GM23338 (cell line): ENCODE data around the gene ACTR10. TPM values are rescaled to one million over a fixed set of nuclear protein-coding genes. Genes with fewer than 3 reads are reported as not detected.

ENCODE experiments used
- ATAC-seq: fragments of 200-7000 bp; cut with Tn5 transposase; 3 replicates; pipeline ENCODE4 v1.9.1; 2020
- DNase-seq: peaks from one replicate; pipeline ENCODE4 v3.0.0-alpha.2; 2015; ENCODE audit warnings: low spot score
- H2AFZ ChIP-seq: fragments of 200-600 bp; sonication (generic); 2 replicates; pipeline ENCODE4 v1.8.0; 2016; ENCODE audit warnings: antibody characterized with exemption, mild to moderate bottlenecking, moderate library complexity
- H3F3A ChIP-seq: fragments of 200-600 bp; sonication (generic); replicated peaks from 2 replicates; pipeline ENCODE4 v1.8.0; 2017; ENCODE audit warnings: antibody characterized with exemption, mixed run types, low read depth
- H3K27ac ChIP-seq: fragments of 200-600 bp; sonication (generic); 2 replicates; pipeline ENCODE4 v1.6.1; 2016; ENCODE audit warnings: low read depth
- H3K27me3 ChIP-seq: fragments of 200-600 bp; sonication (generic); 2 replicates; pipeline ENCODE4 v1.8.0; 2016; ENCODE audit warnings: mild to moderate bottlenecking, mixed run types, moderate library complexity; ENCODE audit not compliant: insufficient read depth
- H3K36me3 ChIP-seq: fragments of 200-600 bp; sonication (generic); 2 replicates; pipeline ENCODE4 v1.8.0; 2016; ENCODE audit warnings: mild to moderate bottlenecking; ENCODE audit not compliant: insufficient read depth
- H3K4me1 ChIP-seq: fragments of 200-600 bp; sonication (generic); 2 replicates; pipeline ENCODE4 v1.8.0; 2016; ENCODE audit warnings: mild to moderate bottlenecking, moderate library complexity; ENCODE audit not compliant: insufficient read depth
- H3K4me2 ChIP-seq: fragments of 200-600 bp; sonication (generic); 2 replicates; pipeline ENCODE4 v1.7.1; 2017; ENCODE audit warnings: mixed run types
- H3K4me3 ChIP-seq: fragments of 200-600 bp; sonication (generic); 2 replicates; pipeline ENCODE4 v1.6.1; 2016; ENCODE audit warnings: mixed run types
- H3K79me2 ChIP-seq: fragments of 200-600 bp; sonication (generic); replicated peaks from 2 replicates; pipeline ENCODE4 v1.8.0; 2017; ENCODE audit warnings: mild to moderate bottlenecking; ENCODE audit not compliant: insufficient read depth
- H3K9me2 ChIP-seq: fragments of 200-600 bp; sonication (generic); 2 replicates; pipeline ENCODE4 v1.8.0; 2017; ENCODE audit not compliant: insufficient read depth
- H4K20me1 ChIP-seq: fragments of 200-600 bp; sonication (generic); replicated peaks from 2 replicates; pipeline ENCODE4 v1.8.0; 2017; ENCODE audit warnings: mild to moderate bottlenecking; ENCODE audit not compliant: insufficient read depth
- H3K27ac Mint-ChIP-seq: 2 replicates; pipeline ENCODE4 v1.8.0; 2020; ENCODE audit warnings: inconsistent platforms, mild to moderate bottlenecking, moderate library complexity, mixed read lengths
- H3K27me3 Mint-ChIP-seq: 3 replicates; pipeline ENCODE4 v1.8.0; 2022; ENCODE audit warnings: low read depth, mild to moderate bottlenecking, moderate library complexity, mixed read lengths, inconsistent platforms; ENCODE audit not compliant: insufficient read depth, poor library complexity
- H3K36me3 Mint-ChIP-seq: 3 replicates; pipeline ENCODE4 v1.8.0; 2021; ENCODE audit warnings: low read depth, mild to moderate bottlenecking, inconsistent platforms, moderate library complexity, mixed read lengths
- H3K4me1 Mint-ChIP-seq: 3 replicates; pipeline ENCODE4 v1.8.0; 2020; ENCODE audit warnings: mild to moderate bottlenecking, inconsistent platforms, mixed read lengths
- H3K4me3 Mint-ChIP-seq: 3 replicates; pipeline ENCODE4 v1.8.0; 2021; ENCODE audit warnings: moderate library complexity, mild to moderate bottlenecking, inconsistent platforms, mixed read lengths
- H3K9me3 Mint-ChIP-seq: 3 replicates; pipeline ENCODE4 v1.8.0; 2020; ENCODE audit warnings: moderate library complexity, mild to moderate bottlenecking, inconsistent platforms, mixed read lengths
- EZH2phosphoT487 ChIP-seq: fragments of 200-600 bp; sonication (generic); IDR thresholded peaks from one replicate; pipeline ENCODE4 v1.8.1; 2018; ENCODE audit warnings: antibody characterized with exemption; ENCODE audit not compliant: unreplicated experiment
- JUNB ChIP-seq: IDR thresholded peaks from one replicate; pipeline ENCODE4 v1.6.1; 2016; ENCODE audit warnings: antibody characterized with exemption; ENCODE audit not compliant: unreplicated experiment
- NANOG ChIP-seq: IDR thresholded peaks from 2 replicates; pipeline ENCODE4 v1.6.1; 2016; ENCODE audit warnings: antibody characterized with exemption, borderline replicate concordance
- REST ChIP-seq: IDR thresholded peaks from one replicate; pipeline ENCODE4 v1.6.1; 2018; ENCODE audit warnings: antibody characterized with exemption; ENCODE audit not compliant: unreplicated experiment
- STAT1 ChIP-seq: IDR thresholded peaks from one replicate; pipeline ENCODE4 v1.6.1; 2016; ENCODE audit warnings: antibody characterized with exemption; ENCODE audit not compliant: unreplicated experiment
- ZNF331 ChIP-seq: fragments of 250-450 bp; sonication (Bioruptor Pico); IDR thresholded peaks from 2 replicates; pipeline ENCODE4 v1.5.0; 2020; ENCODE audit warnings: low read depth, mild to moderate bottlenecking, moderate library complexity
- polyA plus RNA-seq: library from polyadenylated mRNA; unstranded; fragments of >200 nt; fragmentation: Nextera tagmentation; extraction: Ambion mirVana; gene quantifications from 2 replicates; pipeline ENCODE4 v1.2.1, GENCODE V29; 2016
- small RNA-seq: library from RNA; depleted of rRNA; stranded (forward); fragments of <200 nt; gene quantifications from one replicate; pipeline ENCODE3, GENCODE V24; 2014; ENCODE audit warnings: low replicate concordance
- total RNA-seq: library from RNA; depleted of rRNA; stranded (reverse); fragments of >200 nt; shearing (Covaris generic); gene quantifications from 2 replicates; pipeline ENCODE4 v1.2.3, GENCODE V29; 2014; rRNA removed

ACTR10 gene
- total and polyA plus RNA-seq, 2 experiments from 2014 or later: 30.8 to 50.2 TPM

GRCh38 chr14:58285132-58285531 is 85.2 kb downstream of the ACTR10 start:
- H3F3A ChIP-seq: 0 out of 2 replicates have a peak, but pooled peaks cover 2% of the 10 kb centered on the region
- ATAC-seq: no peak
- Mint-ChIP-seq H3K27ac (no peak overlapping the region), H3K27me3 (no peaks in the 10 kb centered on the region), H3K9me3 (no peaks in the 10 kb centered on the region), H3K4me1 (no peaks in the 10 kb centered on the region), H3K36me3 (peaks cover 68% of the 10 kb centered on the region), H3K4me3 (no peak overlapping the region)
- no peak overlapping the region for H3K4me3 ChIP-seq
- no peak overlapping the region for H3K27ac ChIP-seq
- TF ChIP-seq STAT1 (no peak), ZNF331 (no peak), JUNB (no peak), NANOG (no peak), EZH2phosphoT487 (no peak), REST (no peak)
- peaks cover 98% of the 10 kb centered on the region for H3K79me2 ChIP-seq
- no peak for DNase-seq
- no peaks in the 10 kb centered on the region for H3K9me2 ChIP-seq
- peaks cover 25% of the 10 kb centered on the region for H4K20me1 ChIP-seq
- no peaks in the 10 kb centered on the region for H3K27me3 ChIP-seq
- no peaks in the 10 kb centered on the region for H3K4me1 ChIP-seq
- H2AFZ ChIP-seq: no peak overlapping the region
- no peak overlapping the region for H3K4me2 ChIP-seq
- H3K36me3 ChIP-seq: peaks cover 39% of the 10 kb centered on the region

Small RNA genes within 50 kb of the gene (small RNA-seq; reads per million reads assigned to genes)
- not detected for gene RN7SL598P

Other genes with a start within 250 kb of the ACTR10 start
- gene ARMH4, start 47.9 kb upstream of the ACTR10 start, total RNA-seq: 20.2 and 30.8 TPM in 2 replicates
- gene ARMH4, start 47.9 kb upstream of the ACTR10 start, polyA plus RNA-seq: 13.9 and 15.5 TPM in 2 replicates
- 184 and 249 TPM in 2 replicates for gene PSMA3, start 44.7 kb downstream of the ACTR10 start, total RNA-seq
- 677 and 691 TPM in 2 replicates for gene PSMA3, start 44.7 kb downstream of the ACTR10 start, polyA plus RNA-seq
- 9.1 and 14.1 TPM in 2 replicates for gene ARID4A, start 98.4 kb downstream of the ACTR10 start, total RNA-seq
- gene ARID4A, start 98.4 kb downstream of the ACTR10 start, polyA plus RNA-seq: 10.8 and 25.4 TPM in 2 replicates
- gene TOMM20L, start 195.8 kb downstream of the ACTR10 start, total RNA-seq: not detected in 2 replicates
- not detected in 2 replicates for gene TOMM20L, start 195.8 kb downstream of the ACTR10 start, polyA plus RNA-seq
- gene TIMM9, start 227.4 kb downstream of the ACTR10 start, total RNA-seq: 40.3 and 101 TPM in 2 replicates
- 124 and 146 TPM in 2 replicates for gene TIMM9, start 227.4 kb downstream of the ACTR10 start, polyA plus RNA-seq
- gene KIAA0586, start 227.6 kb downstream of the ACTR10 start, total RNA-seq: 23.7 and 26.0 TPM in 2 replicates
- gene KIAA0586, start 227.6 kb downstream of the ACTR10 start, polyA plus RNA-seq: 15.3 and 22.2 TPM in 2 replicates